NB4 (cell line): ENCODE results near the gene PCYT1A.
"Not testable (repeated sequence)": the region's sequence is repeated elsewhere in the genome, so short reads cannot be mapped to it uniquely, and the experiment has no call there.

Source experiments
- DNase-seq: peaks from one replicate; pipeline ENCODE4 v3.0.0; 2010; ENCODE audit warnings: low read depth
- H3K4me3 ChIP-seq: one replicate; pipeline ENCODE4 v1.5.1; 2011; ENCODE audit warnings: mild to moderate bottlenecking, low read depth, low read length, moderate library complexity
- MAX ChIP-seq: IDR thresholded peaks from 2 replicates; pipeline ENCODE4 v1.6.1; 2011; ENCODE audit warnings: low read depth, low read length
- MYC ChIP-seq: IDR thresholded peaks from 2 replicates; pipeline ENCODE4 v1.6.1; 2011; ENCODE audit warnings: low read depth, low read length
- POLR2A ChIP-seq: IDR thresholded peaks from 2 replicates; pipeline ENCODE4 v1.6.1; 2011; ENCODE audit warnings: mild to moderate bottlenecking; ENCODE audit not compliant: insufficient read length; ENCODE audit errors: extremely low read depth
- TF ChIP-seq, protein P1 (sequence below): IDR thresholded peaks from one replicate; pipeline ENCODE4 v1.5.1; 2012; ENCODE audit warnings: low read depth, low read length

Gene PCYT1A

DNA sequence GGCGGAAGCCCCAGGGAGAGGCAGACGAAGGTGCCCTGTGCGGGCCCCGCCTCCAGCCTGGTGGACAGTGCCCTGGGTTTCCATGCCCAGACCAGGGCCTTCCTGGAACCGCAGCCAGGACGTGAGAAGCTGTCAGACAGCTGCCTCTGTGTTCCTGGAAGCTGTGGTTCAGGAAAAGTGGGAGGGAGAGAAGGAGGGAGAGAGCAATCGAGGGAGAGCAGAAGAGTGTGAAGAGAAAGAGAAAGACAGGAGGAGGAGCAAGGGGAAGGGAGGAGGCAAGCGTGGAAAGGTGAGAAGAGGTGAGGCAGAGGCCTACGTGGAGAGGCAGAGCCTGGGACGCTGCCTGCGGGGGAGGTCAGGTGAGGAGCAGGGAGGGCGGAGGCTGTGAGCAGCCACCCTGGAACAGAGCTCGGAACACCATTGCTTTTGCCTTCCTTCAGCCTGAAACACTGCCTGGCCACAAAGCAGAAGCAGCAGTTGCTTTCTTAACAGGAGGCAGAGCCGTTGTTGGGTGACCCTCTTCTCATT lies 94.9 kb downstream of the PCYT1A start:
- TF ChIP-seq MYC (no peak), POLR2A (no peak), MAX (no peak)
- TF ChIP-seq, protein P1, sequence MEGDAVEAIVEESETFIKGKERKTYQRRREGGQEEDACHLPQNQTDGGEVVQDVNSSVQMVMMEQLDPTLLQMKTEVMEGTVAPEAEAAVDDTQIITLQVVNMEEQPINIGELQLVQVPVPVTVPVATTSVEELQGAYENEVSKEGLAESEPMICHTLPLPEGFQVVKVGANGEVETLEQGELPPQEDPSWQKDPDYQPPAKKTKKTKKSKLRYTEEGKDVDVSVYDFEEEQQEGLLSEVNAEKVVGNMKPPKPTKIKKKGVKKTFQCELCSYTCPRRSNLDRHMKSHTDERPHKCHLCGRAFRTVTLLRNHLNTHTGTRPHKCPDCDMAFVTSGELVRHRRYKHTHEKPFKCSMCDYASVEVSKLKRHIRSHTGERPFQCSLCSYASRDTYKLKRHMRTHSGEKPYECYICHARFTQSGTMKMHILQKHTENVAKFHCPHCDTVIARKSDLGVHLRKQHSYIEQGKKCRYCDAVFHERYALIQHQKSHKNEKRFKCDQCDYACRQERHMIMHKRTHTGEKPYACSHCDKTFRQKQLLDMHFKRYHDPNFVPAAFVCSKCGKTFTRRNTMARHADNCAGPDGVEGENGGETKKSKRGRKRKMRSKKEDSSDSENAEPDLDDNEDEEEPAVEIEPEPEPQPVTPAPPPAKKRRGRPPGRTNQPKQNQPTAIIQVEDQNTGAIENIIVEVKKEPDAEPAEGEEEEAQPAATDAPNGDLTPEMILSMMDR, result no peak
- DNase-seq, result no peak
- H3K4me3 ChIP-seq, result no peak overlapping the region

GRCh38 chr3:196192036-196192523 lies 95.4 kb downstream of the PCYT1A start:
- TF ChIP-seq POLR2A, result no peak
- peak; percentile 36 for TF ChIP-seq MAX
- no peak for TF ChIP-seq MYC
- TF ChIP-seq, protein P1, result peak; percentile 40
- DNase-seq, result peak; percentile 80
- H3K4me3 ChIP-seq, result no peak overlapping the region

- DNase-seq, result no peak
- TF ChIP-seq MYC (no peak), POLR2A (no peak), MAX (no peak)
- TF ChIP-seq, protein P1, result no peak
- no peak overlapping the region for H3K4me3 ChIP-seq
These were observed 97.8 kb downstream of the PCYT1A start for GRCh38 chr3:196189566-196190347.

DNA sequence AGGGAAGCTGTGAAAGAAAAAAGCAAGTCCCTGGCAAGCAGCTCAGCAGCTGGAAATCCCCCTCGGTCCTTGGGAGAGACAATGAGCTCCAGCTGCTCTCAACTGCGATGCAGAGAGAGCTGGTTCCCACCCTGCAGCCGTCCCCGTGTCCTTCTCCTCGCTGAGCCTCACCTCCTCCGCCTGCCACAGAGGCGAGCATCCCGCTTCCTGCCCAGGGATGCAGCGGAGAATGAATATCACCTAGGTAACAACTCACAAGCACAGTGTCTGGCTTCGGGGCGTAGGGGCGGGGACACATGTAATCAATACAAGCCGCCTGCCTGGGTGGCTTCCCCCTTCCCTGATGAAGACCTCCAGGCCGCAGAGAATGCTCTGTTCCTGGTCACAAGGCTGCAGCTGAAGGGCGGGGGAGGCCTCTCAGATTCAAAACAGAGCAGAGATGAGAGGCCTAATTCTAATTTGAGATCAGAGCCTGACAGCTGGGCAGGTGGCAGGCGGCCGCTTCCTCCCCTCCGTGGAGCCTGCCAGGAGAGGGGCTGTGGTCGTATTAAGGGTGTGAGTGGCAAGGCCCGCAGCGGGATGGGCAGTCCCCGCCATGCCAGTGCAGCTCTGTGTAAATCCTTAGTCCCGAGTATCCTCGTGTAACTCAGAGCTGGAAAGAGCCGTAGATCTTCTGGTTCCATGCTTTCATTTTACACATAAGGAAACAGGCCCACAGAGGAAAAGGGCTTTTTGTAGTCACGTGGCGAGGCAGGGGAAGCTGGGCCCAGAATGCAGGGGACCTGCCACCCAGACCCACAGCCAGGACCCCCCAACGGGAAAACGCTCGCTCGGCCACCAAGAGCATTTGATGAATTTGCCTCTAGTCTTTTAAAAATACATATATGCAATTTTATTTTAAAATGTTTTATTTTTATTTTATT lies 100.6 kb downstream of the PCYT1A start:
- no peak for DNase-seq

DNA sequence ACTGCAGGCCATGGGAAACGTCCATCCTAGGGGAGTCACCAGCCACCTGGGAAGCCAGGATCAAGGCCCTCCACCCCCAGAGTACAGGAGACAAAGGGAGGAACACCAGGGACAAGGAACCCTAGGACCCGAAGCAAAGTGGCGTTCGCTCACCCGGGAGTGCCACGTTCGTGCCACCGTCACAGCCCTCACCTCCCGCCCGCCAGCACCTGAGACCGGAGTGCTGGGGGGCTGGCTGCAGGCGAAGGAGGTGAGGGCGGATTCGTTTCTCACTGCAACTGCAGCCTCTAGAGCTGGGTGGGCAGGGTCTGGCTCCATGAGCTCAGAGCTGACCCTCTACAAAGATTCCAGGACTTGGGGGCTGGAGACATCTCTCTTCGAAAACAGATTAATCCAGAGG lies 102.6 kb downstream of the PCYT1A start:
- no peak for DNase-seq
- TF ChIP-seq, protein P1, result no peak
- TF ChIP-seq MYC (no peak), MAX (no peak), POLR2A (no peak)
- H3K4me3 ChIP-seq, result no peak overlapping the region

More for the DNA sequence above, 100.6 kb downstream of the PCYT1A start:
- no peak overlapping the region for H3K4me3 ChIP-seq
- TF ChIP-seq MAX, result no peak
- no peak for TF ChIP-seq MYC
- TF ChIP-seq, protein P1, result no peak
- no peak for TF ChIP-seq POLR2A

DNA sequence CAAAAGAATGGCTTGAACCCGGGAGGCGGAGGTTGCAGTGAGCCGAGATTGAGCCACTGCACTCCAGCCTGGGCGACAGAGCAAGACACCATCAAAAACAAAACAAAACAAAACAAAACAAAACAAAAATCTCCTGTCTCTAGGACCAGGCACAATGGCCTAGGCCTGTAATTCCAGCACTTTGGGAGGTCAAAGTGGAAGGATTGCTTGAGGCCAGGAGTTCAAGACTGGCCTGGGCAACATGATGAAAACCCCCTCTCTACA lies 103.4 kb downstream of the PCYT1A start:
- not testable (repeated sequence) for H3K4me3 ChIP-seq, DNase-seq
